SJSA1 (cell line): ENCODE results near the gene TRIM42. TPM values are rescaled to one million over a fixed set of nuclear protein-coding genes. Genes with fewer than 3 reads are reported as not detected.

Source experiments
- DNase-seq, 2 experiments: peaks; one replicate each; pipeline ENCODE4 v3.0.0-alpha.2; 2015 to 2020; ENCODE audit warnings: low spot score in 2 of 2, low read depth in 1 of 2
- H3K27ac ChIP-seq: fragments of 250-450 bp; sonication (Bioruptor Pico); 2 replicates; pipeline ENCODE4 v1.5.1; 2020; ENCODE audit warnings: mild to moderate bottlenecking, moderate library complexity
- H3K27me3 ChIP-seq: fragments of 250-450 bp; sonication (Bioruptor Pico); replicated peaks from 2 replicates; pipeline ENCODE4 v1.5.1; 2020; ENCODE audit warnings: mild to moderate bottlenecking, moderate library complexity
- H3K36me3 ChIP-seq: fragments of 250-450 bp; sonication (Bioruptor Pico); 2 replicates; pipeline ENCODE4 v1.5.1; 2020; ENCODE audit warnings: mild to moderate bottlenecking
- H3K4me1 ChIP-seq: fragments of 250-450 bp; sonication (Bioruptor Pico); replicated peaks from 2 replicates; pipeline ENCODE4 v1.6.1; 2021; ENCODE audit warnings: mild to moderate bottlenecking
- H3K4me3 ChIP-seq: fragments of 250-450 bp; sonication (Bioruptor Pico); 2 replicates; pipeline ENCODE4 v1.5.1; 2020; ENCODE audit warnings: mild to moderate bottlenecking
- H3K9me3 ChIP-seq: fragments of 250-450 bp; sonication (Bioruptor Pico); replicated peaks from 2 replicates; pipeline ENCODE4 v1.5.1; 2020; ENCODE audit warnings: mild to moderate bottlenecking
- total RNA-seq: library from RNA; depleted of rRNA; stranded (reverse); fragments of >200 nt; shearing (Covaris generic); gene quantifications from 2 replicates; pipeline ENCODE4 v1.2.3, GENCODE V29; 2014

Gene TRIM42
- total RNA-seq, 1 experiment from 2014 or later: not detected

GRCh38 chr3:140719841-140720614 is 42.2 kb downstream of the TRIM42 start:
- no peak overlapping the region for H3K27ac ChIP-seq
- no peak overlapping the region for H3K4me3 ChIP-seq
- no peaks in the 10 kb centered on the region for H3K4me1 ChIP-seq
- H3K27me3 ChIP-seq: no peaks in the 10 kb centered on the region
- no peaks in the 10 kb centered on the region for H3K36me3 ChIP-seq
- no peak for DNase-seq
- no peaks in the 10 kb centered on the region for H3K9me3 ChIP-seq

GRCh38 chr3:140723576-140723975 is 45.7 kb downstream of the TRIM42 start:
- H3K36me3 ChIP-seq: no peaks in the 10 kb centered on the region
- H3K27ac ChIP-seq: no peak overlapping the region
- DNase-seq: no peak

GRCh38 chr3:140724856-140725812 is 47.3 kb downstream of the TRIM42 start:
- no peaks in the 10 kb centered on the region for H3K36me3 ChIP-seq
- no peaks in the 10 kb centered on the region for H3K27me3 ChIP-seq
- no peak overlapping the region for H3K27ac ChIP-seq
- no peaks in the 10 kb centered on the region for H3K9me3 ChIP-seq
- H3K4me3 ChIP-seq: no peak overlapping the region
- DNase-seq: no peak
- no peaks in the 10 kb centered on the region for H3K4me1 ChIP-seq

More at GRCh38 chr3:140723576-140723975, 45.7 kb downstream of the TRIM42 start:
- Histone ChIP-seq H3K9me3 (no peaks in the 10 kb centered on the region), H3K27me3 (no peaks in the 10 kb centered on the region), H3K4me3 (no peak overlapping the region), H3K4me1 (no peaks in the 10 kb centered on the region)

GRCh38 chr3:140726066-140726465 is 48.2 kb downstream of the TRIM42 start:
- Histone ChIP-seq H3K27me3 (no peaks in the 10 kb centered on the region), H3K4me3 (no peak overlapping the region), H3K27ac (no peak overlapping the region), H3K9me3 (no peaks in the 10 kb centered on the region), H3K4me1 (no peaks in the 10 kb centered on the region), H3K36me3 (no peaks in the 10 kb centered on the region)
- no peak for DNase-seq

- no peaks in the 10 kb centered on the region for H3K9me3 ChIP-seq
- no peak for DNase-seq
- H3K4me3 ChIP-seq: no peak overlapping the region
Observed at GRCh38 chr3:140727886-140728285, 50.0 kb downstream of the TRIM42 start.

GRCh38 chr3:140731440-140732119 is 53.7 kb downstream of the TRIM42 start:
- Histone ChIP-seq H3K4me1 (no peaks in the 10 kb centered on the region), H3K4me3 (no peak overlapping the region), H3K27ac (no peak overlapping the region), H3K9me3 (no peaks in the 10 kb centered on the region), H3K27me3 (no peaks in the 10 kb centered on the region), H3K36me3 (no peaks in the 10 kb centered on the region)
- DNase-seq: no peak

More at GRCh38 chr3:140727886-140728285, 50.0 kb downstream of the TRIM42 start:
- no peak overlapping the region for H3K27ac ChIP-seq
- no peaks in the 10 kb centered on the region for H3K36me3 ChIP-seq
- H3K4me1 ChIP-seq: no peaks in the 10 kb centered on the region
- no peaks in the 10 kb centered on the region for H3K27me3 ChIP-seq

GRCh38 chr3:140733623-140734022 is 55.8 kb downstream of the TRIM42 start:
- no peaks in the 10 kb centered on the region for H3K27me3 ChIP-seq
- H3K36me3 ChIP-seq: no peaks in the 10 kb centered on the region
- no peak for DNase-seq
- no peaks in the 10 kb centered on the region for H3K4me1 ChIP-seq
- no peak overlapping the region for H3K4me3 ChIP-seq
- H3K27ac ChIP-seq: no peak overlapping the region
- H3K9me3 ChIP-seq: no peaks in the 10 kb centered on the region

- H3K4me1 ChIP-seq: no peaks in the 10 kb centered on the region
- no peak overlapping the region for H3K4me3 ChIP-seq
- DNase-seq: peak in 1 of 2 experiments; percentile 11
- H3K27ac ChIP-seq: no peak overlapping the region
- H3K27me3 ChIP-seq: no peaks in the 10 kb centered on the region
- H3K36me3 ChIP-seq: no peaks in the 10 kb centered on the region
- H3K9me3 ChIP-seq: no peaks in the 10 kb centered on the region
Observed at GRCh38 chr3:140736863-140737460, 59.1 kb downstream of the TRIM42 start.

- no peak for DNase-seq
- Histone ChIP-seq H3K9me3 (no peaks in the 10 kb centered on the region), H3K36me3 (no peaks in the 10 kb centered on the region)
Observed at GRCh38 chr3:140742116-140742515, 64.3 kb downstream of the TRIM42 start.

GRCh38 chr3:140748171-140748570 is 70.3 kb downstream of the TRIM42 start:
- no peaks in the 10 kb centered on the region for H3K27me3 ChIP-seq
- H3K4me3 ChIP-seq: no peak overlapping the region
- H3K36me3 ChIP-seq: no peaks in the 10 kb centered on the region
- H3K9me3 ChIP-seq: no peaks in the 10 kb centered on the region
- H3K27ac ChIP-seq: no peak overlapping the region
- no peak for DNase-seq
- H3K4me1 ChIP-seq: no peaks in the 10 kb centered on the region

More at GRCh38 chr3:140742116-140742515, 64.3 kb downstream of the TRIM42 start:
- H3K27ac ChIP-seq: no peak overlapping the region
- H3K4me3 ChIP-seq: no peak overlapping the region
- no peaks in the 10 kb centered on the region for H3K27me3 ChIP-seq
- no peaks in the 10 kb centered on the region for H3K4me1 ChIP-seq

- Histone ChIP-seq H3K36me3 (no peaks in the 10 kb centered on the region), H3K4me3 (no peak overlapping the region), H3K27ac (no peak overlapping the region), H3K4me1 (no peaks in the 10 kb centered on the region), H3K27me3 (no peaks in the 10 kb centered on the region), H3K9me3 (no peaks in the 10 kb centered on the region)
- DNase-seq: no peak
Observed at GRCh38 chr3:140748903-140749302, 71.0 kb downstream of the TRIM42 start.
